Measurements from ENCODE around the gene SRGAP3.

- no peak for TF ChIP-seq CTCF (IDR thresholded peaks at IDR 0.05)
- no peak for TF ChIP-seq ZFX (IDR thresholded peaks at IDR 0.05; ENCODE audit: borderline replicate concordance)
Observed at GRCh38 chr3:8972639-8973038, 276.8 kb downstream of the SRGAP3 start.
